Dedifferentiated amniotic fluid mesenchymal stem cell (primary cell): ENCODE data around the gene UBE2F.
A peak's percentile ranks its signal among the peaks of the same experiment; 100 is the strongest.

Experiments
- DNase-seq: peaks from one replicate; pipeline ENCODE4 v3.0.0-alpha.2; 2016; ENCODE audit errors: extremely low spot score

Gene UBE2F

GRCh38 chr2:237966565-237967462, at the start of gene UBE2F:
Gene UBE2F, plus strand, starts transcription at chr2:237967014. Its CDS starts 6,094 bp downstream, at chr2:237973108.
- peak; percentile 98 for DNase-seq

GRCh38 chr2:237917696-237918374, 49.0 kb upstream of the UBE2F start:
- DNase-seq = no peak

DNA sequence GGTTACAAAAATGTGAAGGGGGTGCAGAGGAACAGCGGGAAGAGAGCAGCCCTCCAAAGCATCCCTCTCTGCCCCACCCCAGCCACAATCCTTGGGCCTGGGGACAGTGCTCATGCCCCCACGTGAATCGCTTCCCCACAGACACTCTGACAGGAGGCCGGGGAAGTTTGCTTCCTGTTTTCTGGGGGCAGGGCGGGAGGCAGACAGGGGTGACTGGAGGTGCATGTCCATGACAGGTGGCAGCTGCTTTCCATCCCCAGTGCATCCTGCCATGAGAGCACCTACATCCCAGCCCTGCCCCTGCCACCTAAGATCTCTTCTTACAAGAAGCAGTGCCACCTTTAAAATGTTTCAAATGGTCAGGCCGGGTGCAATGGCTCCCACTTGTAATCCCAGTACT, 47.2 kb upstream of the UBE2F start:
- DNase-seq = no peak

- no peak for DNase-seq
Measured at GRCh38 chr2:237920673-237921072, 46.1 kb upstream of the UBE2F start.

- no peak for DNase-seq
Measured at GRCh38 chr2:237921967-237922492, 44.8 kb upstream of the UBE2F start.

GRCh38 chr2:237922641-237923361, 44.0 kb upstream of the UBE2F start:
- no peak for DNase-seq

GRCh38 chr2:237923481-237924163, 43.2 kb upstream of the UBE2F start:
- DNase-seq = peak; percentile 39

- DNase-seq = no peak
Measured at GRCh38 chr2:237924164-237924534, 42.7 kb upstream of the UBE2F start.

DNA sequence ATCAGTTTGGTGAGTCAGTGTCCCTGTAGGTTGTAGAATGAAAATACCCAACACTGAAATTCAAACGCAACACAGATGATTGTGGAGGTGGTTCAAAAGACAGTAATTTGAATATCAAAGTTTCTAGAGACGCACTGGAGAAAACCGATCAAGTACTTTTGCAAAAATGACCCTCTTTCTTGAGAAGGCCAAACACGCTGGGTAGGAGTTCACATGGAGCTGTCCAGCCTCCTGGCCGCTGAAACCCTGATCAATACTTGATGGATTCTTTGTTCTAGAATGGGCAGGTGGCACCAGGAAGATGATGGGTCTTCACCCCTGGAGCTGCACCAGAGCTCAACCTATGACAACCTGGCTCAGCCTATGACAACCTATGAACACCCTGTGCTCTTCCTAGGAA, 39.7 kb upstream of the UBE2F start:
- DNase-seq = no peak

- no peak for DNase-seq
Measured at GRCh38 chr2:237927986-237928385, 38.8 kb upstream of the UBE2F start.

DNA sequence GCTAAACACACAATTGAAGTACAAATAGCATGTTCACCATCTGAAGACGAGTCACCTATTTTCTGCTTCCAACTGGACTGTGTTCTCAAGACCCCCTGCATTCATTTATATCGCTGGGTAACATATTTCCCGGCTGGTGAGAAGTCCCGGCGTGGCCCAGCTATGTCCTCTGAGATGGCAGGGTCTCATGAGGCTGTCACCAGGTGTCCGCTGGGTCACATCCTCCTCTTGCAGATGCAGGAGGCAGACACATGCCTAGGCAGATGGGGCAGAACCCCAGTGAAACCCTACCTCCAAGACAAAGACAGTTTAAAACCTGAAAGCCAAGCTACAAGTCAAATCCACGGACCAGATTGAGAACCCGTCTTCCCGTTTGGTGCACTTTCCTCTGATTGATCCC, 36.8 kb upstream of the UBE2F start:
- no peak for DNase-seq

DNA sequence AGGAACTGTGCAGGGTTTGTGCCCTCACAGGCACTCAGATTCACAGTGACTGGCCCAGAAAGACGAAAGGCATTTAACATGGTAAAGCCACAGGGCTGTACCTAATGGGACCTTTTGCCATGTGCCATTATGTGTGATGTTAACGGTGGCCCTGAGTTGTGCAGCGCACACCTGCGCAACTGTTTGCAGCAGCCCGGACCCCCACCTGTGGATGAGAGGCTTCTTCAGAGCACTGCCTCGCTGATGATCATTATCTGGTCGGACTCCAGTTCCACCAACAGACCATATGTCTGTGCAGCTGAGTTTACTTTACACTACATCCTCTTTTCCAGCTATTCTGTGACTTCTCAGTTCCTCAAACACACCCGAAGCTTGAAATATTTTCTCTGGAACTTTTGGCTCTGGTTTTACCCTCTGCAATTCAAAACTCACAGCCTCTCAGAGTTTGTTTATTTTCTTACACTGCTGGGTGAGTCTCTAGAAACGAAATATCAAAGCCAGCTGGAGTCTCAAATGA, 35.6 kb upstream of the UBE2F start:
- peak; percentile 63 for DNase-seq

DNA sequence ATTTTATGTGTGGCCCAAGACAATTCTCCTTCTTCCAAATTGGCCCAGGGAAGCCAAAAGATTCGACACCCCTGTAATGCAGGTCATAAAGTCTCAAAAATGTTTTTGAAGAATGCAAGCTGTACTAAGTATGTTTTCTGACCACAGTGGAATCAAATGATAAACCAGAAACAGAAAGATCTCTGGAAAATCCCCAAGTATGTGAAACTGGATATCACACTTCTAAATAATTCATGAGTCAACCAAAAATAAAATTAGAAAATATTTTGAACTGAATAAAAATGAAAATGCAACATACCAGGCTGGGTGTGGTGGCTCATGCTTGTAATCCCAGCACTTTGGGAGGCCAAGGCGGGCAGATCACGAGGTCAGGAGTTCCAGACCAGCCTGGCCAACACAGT, 34.1 kb upstream of the UBE2F start:
- DNase-seq = peak; percentile 96

GRCh38 chr2:237934186-237934585, 32.6 kb upstream of the UBE2F start:
- no peak for DNase-seq

GRCh38 chr2:237935740-237936452, 30.9 kb upstream of the UBE2F start:
- no peak for DNase-seq

DNA sequence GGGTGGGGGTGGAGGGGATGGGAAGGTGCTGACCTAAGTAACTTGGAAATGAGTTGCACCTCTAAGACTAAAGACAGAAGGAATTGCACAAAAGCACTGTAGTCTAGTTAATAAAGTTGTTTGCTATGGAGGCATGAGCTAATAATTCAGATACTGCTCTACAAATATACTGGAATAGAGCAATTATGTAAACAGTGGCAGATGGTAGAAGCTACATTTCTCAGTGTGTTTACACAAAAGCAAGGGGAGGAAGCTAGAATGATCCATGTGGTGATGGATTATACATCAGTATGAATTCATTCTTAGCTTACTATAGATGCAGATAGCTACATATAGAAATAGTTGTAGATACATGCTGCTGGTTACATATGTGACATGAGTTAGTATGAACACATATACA, 27.6 kb upstream of the UBE2F start:
- no peak for DNase-seq

DNA sequence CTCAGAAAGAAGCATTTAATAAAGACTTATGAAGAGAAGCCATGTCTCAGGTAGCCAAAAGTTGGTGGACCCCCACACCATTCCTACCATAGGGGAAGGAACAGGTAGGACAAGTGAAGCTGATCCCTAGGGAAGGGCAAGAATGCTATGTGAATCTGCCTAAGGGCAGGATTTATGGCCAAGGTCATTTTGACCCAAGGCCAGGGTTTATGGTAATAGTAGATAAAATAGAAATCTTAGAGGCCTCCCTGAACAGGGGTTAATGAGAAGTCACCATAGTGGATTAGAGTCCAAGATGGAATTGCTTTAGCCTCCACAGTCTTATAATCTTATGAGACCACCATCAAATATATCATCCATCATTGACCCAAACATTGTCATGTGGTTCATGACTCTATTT, 26.0 kb upstream of the UBE2F start:
- DNase-seq = no peak

DNA sequence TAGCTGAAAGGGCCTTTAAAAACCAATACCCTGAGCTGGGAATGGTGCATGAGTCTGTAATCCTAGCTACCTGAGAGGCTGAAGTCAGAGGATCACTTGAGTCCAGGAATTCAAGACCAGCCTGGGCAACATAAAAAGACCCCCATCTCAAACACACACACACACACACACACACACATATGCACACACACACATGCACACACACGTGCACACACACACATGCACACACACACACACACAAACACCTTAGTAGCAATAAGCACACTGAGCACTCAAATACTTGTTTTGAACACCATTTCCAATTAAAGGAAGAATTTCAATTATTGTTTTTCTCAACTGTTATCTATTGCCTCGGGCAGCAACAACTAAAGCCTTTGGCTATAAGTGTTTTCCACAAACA, 25.6 kb upstream of the UBE2F start:
- DNase-seq = no peak

DNA sequence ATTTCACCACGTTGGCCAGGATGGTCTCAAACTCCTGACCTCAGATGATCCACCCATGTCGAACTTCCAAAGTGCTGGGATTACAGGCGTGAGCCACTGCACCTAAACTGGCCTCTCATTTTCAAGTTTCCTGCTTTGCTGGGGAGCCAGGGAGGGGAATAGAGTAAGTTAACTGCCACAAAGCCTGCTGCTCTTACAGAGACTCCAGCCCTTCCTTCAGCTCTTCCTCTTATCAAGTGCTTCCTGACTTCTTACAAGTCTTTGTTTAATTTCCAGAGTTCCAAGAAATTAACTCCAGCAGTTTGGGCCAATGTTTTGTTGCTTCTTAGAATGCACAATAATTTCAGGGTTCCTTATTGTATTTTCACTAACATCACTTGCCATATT, 24.3 kb upstream of the UBE2F start:
- DNase-seq = no peak

DNA sequence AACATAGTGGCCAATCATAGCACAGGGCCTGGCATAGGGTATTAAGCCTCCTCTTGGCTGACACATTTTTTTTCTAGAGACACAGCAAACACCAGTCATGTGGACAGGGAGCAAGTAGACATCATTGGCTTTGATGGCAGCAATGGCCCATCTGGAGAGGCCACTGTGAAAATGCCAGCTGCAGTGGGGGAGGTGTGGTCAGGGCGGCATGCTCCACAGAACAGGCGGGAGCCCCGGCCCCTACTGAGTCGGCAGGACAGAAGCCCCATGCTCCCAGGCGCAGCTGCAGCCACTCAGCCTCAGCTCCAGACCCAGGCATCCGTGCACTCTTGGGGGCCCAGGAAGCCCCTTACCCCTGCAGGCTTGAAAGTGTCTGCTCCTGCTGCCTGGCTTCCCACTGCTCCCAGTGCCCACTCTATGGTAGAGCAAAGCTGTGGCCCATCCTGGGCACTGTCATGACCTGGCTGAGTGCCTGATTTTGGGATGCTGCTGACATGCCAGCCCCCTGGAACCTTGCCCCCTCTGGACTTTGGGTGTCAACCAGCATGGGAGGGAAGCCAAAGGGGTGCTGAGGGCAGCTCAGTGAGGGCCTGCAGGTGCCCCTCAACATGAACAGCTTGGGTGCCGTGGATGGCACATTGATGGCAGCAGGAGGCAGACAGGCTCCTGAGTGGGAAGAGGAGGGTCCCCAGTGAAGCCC, 23.3 kb upstream of the UBE2F start:
- DNase-seq = no peak
